AG09309 (cell line): Measurements from ENCODE around the gene ARHGAP24.

Experiments
- DNase-seq: peaks from one replicate; pipeline ENCODE4 v3.0.0-alpha.2; 2010; ENCODE audit warnings: low read depth
- H3K4me3 ChIP-seq: 2 replicates; pipeline ENCODE4 v1.5.1; 2011; ENCODE audit warnings: mild to moderate bottlenecking, low read depth, low read length, moderate library complexity; ENCODE audit not compliant: control insufficient read depth
- TF ChIP-seq, protein P1 (sequence below): IDR thresholded peaks from 2 replicates; pipeline ENCODE4 v1.5.1; 2011; ENCODE audit warnings: mild to moderate bottlenecking, low read depth, low read length, inconsistent platforms; ENCODE audit not compliant: insufficient read depth, control insufficient read depth; ENCODE audit errors: missing control alignments

ARHGAP24 gene

DNA sequence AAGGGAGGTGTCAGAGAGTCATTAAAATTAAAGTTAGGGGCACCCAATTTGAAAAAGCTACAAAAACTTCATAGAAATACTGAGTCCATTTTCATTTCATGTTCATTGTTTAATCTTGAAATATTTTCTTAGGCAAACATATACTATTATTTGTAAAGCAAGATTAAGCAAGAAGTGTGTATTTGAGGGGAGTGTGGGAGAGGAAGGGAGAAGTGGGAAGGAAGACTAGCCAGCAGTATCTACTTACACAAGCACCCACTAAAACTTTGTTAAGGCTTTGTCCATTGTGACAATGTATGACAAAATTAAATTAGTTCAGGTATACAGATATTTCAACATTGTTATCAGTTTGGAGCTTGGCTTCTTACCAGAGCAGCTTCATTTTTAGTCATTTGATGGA lies 222.9 kb downstream of the ARHGAP24 start:
- H3K4me3 ChIP-seq: no peak overlapping the region
- no peak for DNase-seq
- TF ChIP-seq, protein P1, sequence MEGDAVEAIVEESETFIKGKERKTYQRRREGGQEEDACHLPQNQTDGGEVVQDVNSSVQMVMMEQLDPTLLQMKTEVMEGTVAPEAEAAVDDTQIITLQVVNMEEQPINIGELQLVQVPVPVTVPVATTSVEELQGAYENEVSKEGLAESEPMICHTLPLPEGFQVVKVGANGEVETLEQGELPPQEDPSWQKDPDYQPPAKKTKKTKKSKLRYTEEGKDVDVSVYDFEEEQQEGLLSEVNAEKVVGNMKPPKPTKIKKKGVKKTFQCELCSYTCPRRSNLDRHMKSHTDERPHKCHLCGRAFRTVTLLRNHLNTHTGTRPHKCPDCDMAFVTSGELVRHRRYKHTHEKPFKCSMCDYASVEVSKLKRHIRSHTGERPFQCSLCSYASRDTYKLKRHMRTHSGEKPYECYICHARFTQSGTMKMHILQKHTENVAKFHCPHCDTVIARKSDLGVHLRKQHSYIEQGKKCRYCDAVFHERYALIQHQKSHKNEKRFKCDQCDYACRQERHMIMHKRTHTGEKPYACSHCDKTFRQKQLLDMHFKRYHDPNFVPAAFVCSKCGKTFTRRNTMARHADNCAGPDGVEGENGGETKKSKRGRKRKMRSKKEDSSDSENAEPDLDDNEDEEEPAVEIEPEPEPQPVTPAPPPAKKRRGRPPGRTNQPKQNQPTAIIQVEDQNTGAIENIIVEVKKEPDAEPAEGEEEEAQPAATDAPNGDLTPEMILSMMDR: no peak

DNA sequence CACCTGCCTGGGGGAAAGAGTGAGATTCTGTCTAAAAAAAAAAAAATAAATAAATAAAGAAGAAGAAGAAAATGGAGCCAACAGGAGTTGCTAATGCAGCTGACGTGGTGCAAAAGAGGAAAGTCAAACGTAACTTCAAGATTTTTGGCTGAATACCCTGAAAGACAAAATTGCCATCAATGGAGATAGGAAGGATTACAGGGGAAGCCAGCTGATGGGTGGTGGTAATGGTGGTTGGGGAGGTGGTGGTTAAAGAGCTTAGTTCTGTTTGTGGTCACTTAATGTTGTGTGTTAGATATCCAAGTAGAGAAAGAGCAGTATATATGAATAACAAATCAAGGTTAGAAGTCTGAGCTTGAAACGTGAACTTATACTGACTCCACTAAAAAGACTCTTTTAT lies 225.4 kb downstream of the ARHGAP24 start:
- no peak overlapping the region for H3K4me3 ChIP-seq
- TF ChIP-seq, protein P1: no peak
- DNase-seq: no peak

DNA sequence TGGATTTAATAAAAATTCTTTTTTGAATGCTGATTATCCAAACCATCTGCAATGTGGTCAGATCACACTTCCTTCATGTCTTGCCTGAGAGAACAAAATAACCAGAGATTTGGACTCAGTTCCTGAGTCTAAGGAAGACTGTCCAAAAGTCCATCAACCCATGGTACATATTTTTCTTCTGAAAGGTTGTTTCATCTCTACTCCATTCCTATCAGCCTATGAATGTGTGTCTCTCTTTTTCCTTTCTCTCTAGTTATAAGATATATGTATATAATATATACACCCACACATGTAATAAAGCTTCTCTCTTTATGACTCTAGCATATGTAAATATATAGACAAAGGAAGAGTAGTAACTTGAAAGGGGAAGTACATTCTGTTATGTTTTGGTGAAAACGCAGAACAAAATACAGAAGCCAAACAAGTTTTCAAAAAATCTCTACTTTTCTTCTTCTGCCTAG lies 226.9 kb downstream of the ARHGAP24 start:
- TF ChIP-seq, protein P1: no peak
- no peak for DNase-seq
- no peak overlapping the region for H3K4me3 ChIP-seq

DNA sequence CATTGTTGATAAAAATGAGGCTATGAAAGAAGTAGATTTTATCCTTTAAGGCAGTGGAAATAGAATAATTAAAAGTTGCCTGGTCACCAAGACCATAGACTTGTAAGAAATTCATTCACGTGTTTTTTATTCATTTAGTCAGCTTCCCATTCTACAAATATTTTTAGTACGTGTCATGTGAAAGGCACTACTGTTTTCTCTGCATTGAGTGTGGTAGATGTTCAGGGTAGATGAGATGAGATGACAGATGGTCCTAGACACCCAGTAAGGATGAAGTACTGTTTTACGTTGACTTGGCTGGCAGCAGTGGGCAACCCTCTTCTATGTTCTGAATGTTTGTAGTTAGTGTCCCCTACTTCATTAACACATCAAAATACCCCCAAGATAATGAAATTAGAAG lies 228.1 kb downstream of the ARHGAP24 start:
- no peak overlapping the region for H3K4me3 ChIP-seq
- no peak for DNase-seq
- TF ChIP-seq, protein P1: no peak

DNA sequence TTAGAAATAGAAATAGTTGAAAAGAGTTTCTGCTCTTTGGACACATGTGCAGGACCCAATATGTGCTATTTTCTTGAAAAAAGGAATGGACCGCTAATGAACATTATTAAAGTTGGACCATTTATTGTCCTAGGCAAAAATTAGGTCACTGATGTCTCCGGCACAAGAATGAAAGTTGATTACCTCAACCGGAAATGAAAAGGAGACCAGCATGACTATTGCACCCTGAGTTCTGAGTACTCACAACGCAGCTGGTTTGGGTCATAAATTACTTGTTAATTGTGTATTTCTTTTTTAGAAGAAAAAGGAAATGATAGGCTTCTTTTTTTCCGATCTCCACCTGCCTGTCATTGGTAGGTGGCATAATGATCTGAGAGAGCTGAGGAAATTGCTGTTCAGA lies 232.7 kb downstream of the ARHGAP24 start:
- TF ChIP-seq, protein P1: no peak
- no peak overlapping the region for H3K4me3 ChIP-seq
- DNase-seq: no peak

DNA sequence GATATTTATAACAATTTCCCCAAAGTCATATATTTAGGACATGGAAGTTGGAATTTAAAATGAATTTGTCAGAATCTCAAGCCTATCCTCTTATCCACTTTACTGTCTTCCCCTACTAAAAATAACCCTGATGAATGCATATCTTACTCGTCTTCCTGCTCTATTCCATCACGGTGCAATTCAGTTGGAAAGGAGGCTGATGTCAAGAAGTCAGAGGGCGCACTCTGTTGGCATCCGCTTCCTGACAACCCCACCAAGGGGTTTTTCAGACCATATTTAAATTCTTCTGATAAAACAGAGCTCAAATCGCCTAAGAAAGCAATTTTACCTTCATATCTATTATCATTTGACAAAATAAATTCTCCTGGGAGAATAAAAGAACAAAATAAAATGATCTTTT lies 233.5 kb downstream of the ARHGAP24 start:
- no peak for DNase-seq
- no peak overlapping the region for H3K4me3 ChIP-seq
- TF ChIP-seq, protein P1: no peak

DNA sequence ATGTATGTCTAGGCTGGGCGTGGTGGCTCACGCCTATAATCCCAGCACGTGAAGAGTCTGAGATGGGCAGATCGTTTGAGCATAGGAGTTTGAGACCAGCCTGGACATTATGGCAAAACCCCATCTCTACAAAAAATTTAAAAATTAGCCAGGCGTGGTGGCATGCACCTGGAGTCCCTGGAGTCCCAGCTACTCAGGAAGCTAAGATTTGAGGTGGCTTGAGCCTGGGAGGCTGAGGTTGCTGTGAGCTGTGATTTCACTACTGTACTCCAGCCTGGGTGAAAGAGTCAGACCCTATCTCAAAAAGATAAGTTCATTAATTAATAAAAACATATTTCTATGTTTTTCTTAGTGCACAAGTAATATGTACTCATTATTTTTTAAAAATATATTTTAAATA lies 238.1 kb downstream of the ARHGAP24 start:
- no peak for DNase-seq
- H3K4me3 ChIP-seq: no peak overlapping the region
- TF ChIP-seq, protein P1: no peak
